Loucy (cell line): Measurements from ENCODE around the gene GAD2.

ENCODE experiments used
- H2AFZ ChIP-seq: fragments of 200-600 bp; sonication (generic); 2 replicates; pipeline ENCODE4 v1.6.0; 2016; ENCODE audit warnings: antibody characterized with exemption, mild to moderate bottlenecking, low read length, moderate library complexity
- H3F3A ChIP-seq: fragments of 200-600 bp; 2 replicates; pipeline ENCODE4 v1.6.0; 2016; ENCODE audit warnings: antibody characterized with exemption, low read depth, mild to moderate bottlenecking
- H3K27me3 ChIP-seq: fragments of 200-600 bp; sonication (generic); 2 replicates; pipeline ENCODE4 v1.6.1; 2014; ENCODE audit warnings: low read length, mild to moderate bottlenecking; ENCODE audit not compliant: insufficient read depth, poor library complexity, severe bottlenecking
- H3K36me3 ChIP-seq: fragments of 200-600 bp; sonication (generic); 2 replicates; pipeline ENCODE4 v1.6.1; 2016; ENCODE audit warnings: low read length; ENCODE audit not compliant: insufficient read depth
- H3K4me1 ChIP-seq: fragments of 200-600 bp; sonication (generic); 2 replicates; pipeline ENCODE4 v1.5.1; 2014; ENCODE audit warnings: low read length, mild to moderate bottlenecking; ENCODE audit not compliant: insufficient read depth, poor library complexity, severe bottlenecking
- H3K4me2 ChIP-seq: fragments of 200-600 bp; sonication (generic); 2 replicates; pipeline ENCODE4 v1.6.0; 2014; ENCODE audit warnings: antibody characterized with exemption, low read length, low read depth, mild to moderate bottlenecking; ENCODE audit not compliant: poor library complexity, severe bottlenecking
- H3K4me3 ChIP-seq: fragments of 200-600 bp; sonication (generic); 2 replicates; pipeline ENCODE4 v1.5.1; 2014; ENCODE audit warnings: low read length, mild to moderate bottlenecking, mixed read lengths; ENCODE audit not compliant: poor library complexity, severe bottlenecking
- H3K79me2 ChIP-seq: fragments of 200-600 bp; sonication (generic); 2 replicates; pipeline ENCODE4 v1.6.1; 2014; ENCODE audit warnings: low read length; ENCODE audit not compliant: insufficient read depth
- H3K9ac ChIP-seq: fragments of 200-600 bp; sonication (generic); 2 replicates; pipeline ENCODE4 v1.6.0; 2014; ENCODE audit warnings: mild to moderate bottlenecking, low read depth, low read length, moderate library complexity; ENCODE audit not compliant: poor library complexity, severe bottlenecking
- H3K9me2 ChIP-seq: fragments of 200-600 bp; sonication (generic); replicated peaks from 2 replicates; pipeline ENCODE4 v1.6.1; 2016; ENCODE audit warnings: low read depth, low read length, mixed read lengths
- H3K9me3 ChIP-seq: fragments of 200-600 bp; sonication (generic); 2 replicates; pipeline ENCODE4 v1.6.1; 2014; ENCODE audit warnings: mild to moderate bottlenecking, antibody characterized with exemption, low read length, low read depth; ENCODE audit not compliant: insufficient read depth
- H4K20me1 ChIP-seq: fragments of 200-600 bp; sonication (generic); 2 replicates; pipeline ENCODE4 v1.6.0; 2014; ENCODE audit warnings: antibody characterized with exemption, low read length, mild to moderate bottlenecking; ENCODE audit not compliant: insufficient read depth, poor library complexity, severe bottlenecking
- CTCF ChIP-seq: fragments of 200-600 bp; sonication (generic); conservative IDR thresholded peaks from 2 replicates; pipeline ENCODE4 v1.5.1; 2014; ENCODE audit warnings: mild to moderate bottlenecking, antibody characterized with exemption, low read length
- EZH2phosphoT487 ChIP-seq: fragments of 200-600 bp; IDR thresholded peaks from 2 replicates; pipeline ENCODE4 v1.6.1; 2018; ENCODE audit warnings: antibody characterized with exemption, mild to moderate bottlenecking, moderate library complexity, borderline replicate concordance

Gene GAD2

GRCh38 chr10:26323219-26323618 is 106.6 kb downstream of the GAD2 start:
- TF ChIP-seq EZH2phosphoT487 (no peak), CTCF (no peak)
- Histone ChIP-seq H3K79me2 (no peaks in the 10 kb centered on the region), H3K27me3 (no peaks in the 10 kb centered on the region), H2AFZ (no peak overlapping the region), H3K4me2 (no peak overlapping the region), H3K36me3 (no peaks in the 10 kb centered on the region), H3K9me3 (no peaks in the 10 kb centered on the region), H3K9ac (no peak overlapping the region), H4K20me1 (no peaks in the 10 kb centered on the region), H3F3A (no peaks in the 10 kb centered on the region), H3K9me2 (no peaks in the 10 kb centered on the region), H3K4me3 (no peak overlapping the region), H3K4me1 (no peaks in the 10 kb centered on the region)

- H3K36me3 ChIP-seq = no peaks in the 10 kb centered on the region
- no peak overlapping the region for H3K9ac ChIP-seq
- no peaks in the 10 kb centered on the region for H3F3A ChIP-seq
- no peak overlapping the region for H3K4me3 ChIP-seq
- TF ChIP-seq EZH2phosphoT487 = no peak
- TF ChIP-seq CTCF = no peak
- H3K4me1 ChIP-seq = no peaks in the 10 kb centered on the region
- H3K27me3 ChIP-seq = no peaks in the 10 kb centered on the region
- H3K4me2 ChIP-seq = no peak overlapping the region
- H2AFZ ChIP-seq = no peak overlapping the region
- no peaks in the 10 kb centered on the region for H3K79me2 ChIP-seq
- no peaks in the 10 kb centered on the region for H3K9me3 ChIP-seq
- no peaks in the 10 kb centered on the region for H3K9me2 ChIP-seq
- no peaks in the 10 kb centered on the region for H4K20me1 ChIP-seq
These were observed 110.3 kb downstream of the GAD2 start for GRCh38 chr10:26326851-26327250.

GRCh38 chr10:26327811-26328210 is 111.2 kb downstream of the GAD2 start:
- TF ChIP-seq CTCF (no peak), EZH2phosphoT487 (no peak)
- H3K79me2 ChIP-seq = no peaks in the 10 kb centered on the region

More at GRCh38 chr10:26327811-26328210, 111.2 kb downstream of the GAD2 start:
- Histone ChIP-seq H3K4me1 (no peaks in the 10 kb centered on the region), H2AFZ (no peak overlapping the region), H3K9me2 (no peaks in the 10 kb centered on the region), H3K9ac (no peak overlapping the region), H3K4me3 (no peak overlapping the region), H3K27me3 (no peaks in the 10 kb centered on the region), H3K4me2 (no peak overlapping the region), H3K36me3 (no peaks in the 10 kb centered on the region), H3F3A (no peaks in the 10 kb centered on the region), H4K20me1 (no peaks in the 10 kb centered on the region), H3K9me3 (no peaks in the 10 kb centered on the region)
